OCI-M2 (cell line): ENCODE data around the gene PRDM1.

ENCODE experiments used
- DNase-seq: peaks from one replicate; lab custom pipeline; 2025; ENCODE audit not compliant: unreplicated experiment; lab: John Stamatoyannopoulos, UW

Gene PRDM1

GRCh38 chr6:106094964-106095335 lies 8.8 kb downstream of the PRDM1 start:
- no peak for DNase-seq

- DNase-seq = no peak
Measured at GRCh38 chr6:106097411-106098231, 11.5 kb downstream of the PRDM1 start.

- DNase-seq = no peak
Measured at GRCh38 chr6:106098383-106099234, 12.5 kb downstream of the PRDM1 start.

- DNase-seq = no peak
Measured at GRCh38 chr6:106099235-106099537, 13.1 kb downstream of the PRDM1 start.

- DNase-seq = no peak
Measured at GRCh38 chr6:106100755-106101154, 14.6 kb downstream of the PRDM1 start.

GRCh38 chr6:106101466-106101865 lies 15.3 kb downstream of the PRDM1 start:
- no peak for DNase-seq

GRCh38 chr6:106102034-106102433 lies 15.9 kb downstream of the PRDM1 start:
- no peak for DNase-seq

GRCh38 chr6:106102967-106103727 lies 17.0 kb downstream of the PRDM1 start:
- no peak for DNase-seq

- no peak for DNase-seq
Measured at GRCh38 chr6:106103728-106104109, 17.6 kb downstream of the PRDM1 start.

GRCh38 chr6:106104476-106104875 lies 18.3 kb downstream of the PRDM1 start:
- DNase-seq = no peak

- DNase-seq = no peak
Measured at GRCh38 chr6:106104941-106105340, 18.8 kb downstream of the PRDM1 start.

GRCh38 chr6:106105493-106105892 lies 19.4 kb downstream of the PRDM1 start:
- no peak for DNase-seq

GRCh38 chr6:106106276-106107042 lies 20.3 kb downstream of the PRDM1 start:
- DNase-seq = no peak

- DNase-seq = no peak
Measured at GRCh38 chr6:106107043-106107613, 21.0 kb downstream of the PRDM1 start.

GRCh38 chr6:106108129-106108528 lies 22.0 kb downstream of the PRDM1 start:
- no peak for DNase-seq

- no peak for DNase-seq
Measured at GRCh38 chr6:106109029-106109428, 22.9 kb downstream of the PRDM1 start.

- no peak for DNase-seq
Measured at GRCh38 chr6:106110164-106110826, 24.2 kb downstream of the PRDM1 start.

GRCh38 chr6:106112433-106112832 lies 26.3 kb downstream of the PRDM1 start:
- DNase-seq = no peak

- DNase-seq = no peak
Measured at GRCh38 chr6:106113256-106113959, 27.3 kb downstream of the PRDM1 start.
